Chondrocyte (in vitro differentiated cells): ENCODE results near the gene HCN4. TPM values are rescaled to one million over a fixed set of nuclear protein-coding genes. Genes with fewer than 3 reads are reported as not detected.

Source experiments
- DNase-seq: peaks from one replicate; pipeline ENCODE4 v3.0.0; 2021; ENCODE audit warnings: mixed read lengths, low spot score
- H3K27ac Mint-ChIP-seq: one replicate; pipeline ENCODE4 v1.8.0; 2021; ENCODE audit warnings: mild to moderate bottlenecking, moderate library complexity, mixed read lengths; ENCODE audit not compliant: unreplicated experiment
- H3K27me3 Mint-ChIP-seq: 2 replicates; pipeline ENCODE4 v1.8.0; 2021; ENCODE audit warnings: low read depth, mixed read lengths
- H3K36me3 Mint-ChIP-seq: 2 replicates; pipeline ENCODE4 v1.8.0; 2021; ENCODE audit warnings: low read depth, mixed read lengths
- H3K4me1 Mint-ChIP-seq: 2 replicates; pipeline ENCODE4 v1.8.0; 2021; ENCODE audit warnings: low read depth, mild to moderate bottlenecking, mixed read lengths
- H3K4me3 Mint-ChIP-seq: one replicate; pipeline ENCODE4 v1.8.0; 2021; ENCODE audit warnings: mild to moderate bottlenecking, moderate library complexity, mixed read lengths; ENCODE audit not compliant: unreplicated experiment
- H3K9me3 Mint-ChIP-seq: 2 replicates; pipeline ENCODE4 v1.8.0; 2021; ENCODE audit warnings: low read depth, mixed read lengths
- total RNA-seq: library from RNA; stranded (reverse); gene quantifications from 3 replicates; pipeline ENCODE4 v1.2.1, GENCODE V29; 2021
- TF ChIP-seq, protein P1 (sequence below): fragments of 200-600 bp; sonication (generic); IDR thresholded peaks from 2 replicates; pipeline ENCODE4 v1.5.0; 2021; ENCODE audit warnings: antibody characterized with exemption, mild to moderate bottlenecking, moderate library complexity

HCN4 gene
- total RNA-seq, 1 donor from 2014 or later, result 0.05 TPM

DNA sequence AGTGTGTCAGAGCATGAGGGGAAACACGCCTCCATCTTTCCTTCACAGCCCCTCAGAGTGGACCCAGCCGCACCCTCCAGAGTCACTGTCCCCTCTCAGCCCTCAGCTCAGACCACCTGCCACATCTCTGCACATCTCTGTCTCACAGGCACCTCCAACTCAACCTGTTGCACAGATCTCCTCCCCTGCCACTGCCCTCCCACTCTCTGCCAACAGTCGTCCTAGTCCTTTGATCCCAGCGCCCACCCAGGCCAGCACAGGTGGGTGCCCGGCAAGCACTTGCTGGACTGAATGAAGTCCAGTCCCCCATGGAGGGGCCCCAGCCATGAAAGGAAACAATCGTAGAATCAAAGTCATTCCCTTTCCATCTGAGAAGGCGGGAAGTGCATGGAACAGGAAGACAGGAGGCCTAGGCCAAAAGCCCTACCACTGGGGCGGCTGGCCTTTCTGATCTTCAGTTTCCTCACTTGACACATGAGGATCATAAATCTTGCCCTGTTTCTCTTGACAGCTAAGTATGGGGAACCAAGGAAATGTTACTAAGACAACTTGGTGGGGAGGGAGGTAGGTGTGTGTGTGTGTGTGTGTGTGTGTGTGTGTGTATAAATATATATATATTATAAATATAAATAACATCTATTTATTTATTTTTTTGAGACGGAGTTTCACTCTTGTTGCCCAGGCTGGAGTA lies 28.1 kb downstream of the HCN4 start:
- H3K4me1 Mint-ChIP-seq, result no peaks in the 10 kb centered on the region
- H3K27ac Mint-ChIP-seq, result no peak overlapping the region
- H3K9me3 Mint-ChIP-seq, result peaks cover 10% of the 10 kb centered on the region
- peaks cover 26% of the 10 kb centered on the region for H3K27me3 Mint-ChIP-seq
- H3K36me3 Mint-ChIP-seq, result no peaks in the 10 kb centered on the region
- no peak overlapping the region for H3K4me3 Mint-ChIP-seq
- no peak for DNase-seq
- TF ChIP-seq, protein P1, sequence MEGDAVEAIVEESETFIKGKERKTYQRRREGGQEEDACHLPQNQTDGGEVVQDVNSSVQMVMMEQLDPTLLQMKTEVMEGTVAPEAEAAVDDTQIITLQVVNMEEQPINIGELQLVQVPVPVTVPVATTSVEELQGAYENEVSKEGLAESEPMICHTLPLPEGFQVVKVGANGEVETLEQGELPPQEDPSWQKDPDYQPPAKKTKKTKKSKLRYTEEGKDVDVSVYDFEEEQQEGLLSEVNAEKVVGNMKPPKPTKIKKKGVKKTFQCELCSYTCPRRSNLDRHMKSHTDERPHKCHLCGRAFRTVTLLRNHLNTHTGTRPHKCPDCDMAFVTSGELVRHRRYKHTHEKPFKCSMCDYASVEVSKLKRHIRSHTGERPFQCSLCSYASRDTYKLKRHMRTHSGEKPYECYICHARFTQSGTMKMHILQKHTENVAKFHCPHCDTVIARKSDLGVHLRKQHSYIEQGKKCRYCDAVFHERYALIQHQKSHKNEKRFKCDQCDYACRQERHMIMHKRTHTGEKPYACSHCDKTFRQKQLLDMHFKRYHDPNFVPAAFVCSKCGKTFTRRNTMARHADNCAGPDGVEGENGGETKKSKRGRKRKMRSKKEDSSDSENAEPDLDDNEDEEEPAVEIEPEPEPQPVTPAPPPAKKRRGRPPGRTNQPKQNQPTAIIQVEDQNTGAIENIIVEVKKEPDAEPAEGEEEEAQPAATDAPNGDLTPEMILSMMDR, result no peak

- no peak overlapping the region for H3K4me3 Mint-ChIP-seq
- peaks cover 26% of the 10 kb centered on the region for H3K27me3 Mint-ChIP-seq
- H3K4me1 Mint-ChIP-seq, result no peaks in the 10 kb centered on the region
- TF ChIP-seq, protein P1, result no peak
- H3K9me3 Mint-ChIP-seq, result peaks cover 10% of the 10 kb centered on the region
- H3K36me3 Mint-ChIP-seq, result no peaks in the 10 kb centered on the region
- no peak for DNase-seq
- no peak overlapping the region for H3K27ac Mint-ChIP-seq
Observed at GRCh38 chr15:73338606-73339374, 30.0 kb downstream of the HCN4 start.

- no peak for DNase-seq
Observed at GRCh38 chr15:73338058-73338457, 30.7 kb downstream of the HCN4 start.

DNA sequence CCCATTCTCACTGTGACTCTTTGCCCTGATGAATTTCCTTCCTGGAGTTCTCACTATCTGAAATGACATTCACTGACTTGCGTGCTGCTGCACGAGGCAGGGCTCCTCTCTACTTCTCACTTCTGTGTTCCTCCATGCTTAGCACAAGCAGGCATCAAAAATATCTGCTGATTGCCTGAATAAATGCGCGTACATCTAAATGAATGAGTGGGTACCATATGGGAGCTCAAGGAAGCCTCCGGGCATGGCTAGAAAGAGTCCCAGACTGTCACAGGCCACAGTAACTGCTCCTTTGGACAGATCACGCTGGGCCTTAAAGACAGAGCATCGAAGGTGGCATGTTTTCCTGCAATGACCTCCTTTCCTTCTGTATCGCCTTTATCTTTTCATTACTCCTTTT lies 31.6 kb downstream of the HCN4 start:
- Mint-ChIP-seq H3K36me3 (no peaks in the 10 kb centered on the region), H3K4me3 (no peak overlapping the region), H3K4me1 (no peaks in the 10 kb centered on the region), H3K27me3 (peaks cover 26% of the 10 kb centered on the region), H3K9me3 (no peaks in the 10 kb centered on the region), H3K27ac (no peak overlapping the region)
- TF ChIP-seq, protein P1, result no peak
- DNase-seq, result no peak

More at GRCh38 chr15:73338058-73338457, 30.7 kb downstream of the HCN4 start:
- no peaks in the 10 kb centered on the region for H3K36me3 Mint-ChIP-seq
- no peaks in the 10 kb centered on the region for H3K4me1 Mint-ChIP-seq
- peaks cover 26% of the 10 kb centered on the region for H3K27me3 Mint-ChIP-seq
- H3K9me3 Mint-ChIP-seq, result peaks cover 4% of the 10 kb centered on the region
- no peak overlapping the region for H3K27ac Mint-ChIP-seq
- no peak overlapping the region for H3K4me3 Mint-ChIP-seq
- TF ChIP-seq, protein P1, result no peak

GRCh38 chr15:73336756-73337155 lies 32.0 kb downstream of the HCN4 start:
- Mint-ChIP-seq H3K36me3 (no peaks in the 10 kb centered on the region), H3K4me3 (no peak overlapping the region), H3K4me1 (no peaks in the 10 kb centered on the region), H3K9me3 (no peaks in the 10 kb centered on the region), H3K27me3 (peaks cover 26% of the 10 kb centered on the region), H3K27ac (no peak overlapping the region)
- TF ChIP-seq, protein P1, result no peak
- DNase-seq, result peak; percentile 67
